ENCODE data around the gene UNKL. TPM values are rescaled to one million over a fixed set of nuclear protein-coding genes. Genes with fewer than 3 reads are reported as not detected.

The UNKL gene
- total RNA-seq, 1 experiment from 2014 or later = 18.8 TPM

- ATAC-seq = no peak
- POLR2A ChIA-PET (ENCODE audit: unreplicated experiment) = no interaction called here
- DNase-seq = no peak
- no peaks in the 10 kb centered on the region for H3K79me2 ChIP-seq (ENCODE audit: low read length)
- no peak overlapping the region for H3K4me3 ChIP-seq (ENCODE audit: low read length)
- no peak overlapping the region for H3K9ac ChIP-seq (ENCODE audit: low read length)
- H3K4me1 ChIP-seq (ENCODE audit: insufficient read depth, low read length) = no peaks in the 10 kb centered on the region
- no peaks in the 10 kb centered on the region for H3K27me3 ChIP-seq (ENCODE audit: low read length)
- H3K9me2 ChIP-seq (replicated peaks; ENCODE audit: low read length) = no peaks in the 10 kb centered on the region
- no TSS peak for BruUV-seq (replicated peaks)
- H3F3A ChIP-seq (ENCODE audit: low read length, unreplicated experiment) = no peaks in the 10 kb centered on the region
- no peak for TF ChIP-seq EZH2 (IDR thresholded peaks at IDR 0.05; ENCODE audit: low read length, unreplicated experiment)
- no peak for TF ChIP-seq CTCF (conservative IDR thresholded peaks at IDR 0.05; ENCODE audit: low read depth, low read length)
- no peak for TF ChIP-seq EZH2phosphoT487 (IDR thresholded peaks at IDR 0.05; ENCODE audit: borderline replicate concordance, low read length)
- no peaks in the 10 kb centered on the region for H3K36me3 ChIP-seq (ENCODE audit: low read depth, low read length)
- intact Hi-C loops (cut with micrococcal nuclease) = no loop called here
- H2AFZ ChIP-seq (ENCODE audit: low read length) = no peak overlapping the region
- no peaks in the 10 kb centered on the region for H4K20me1 ChIP-seq (ENCODE audit: low read length)
- H3K27ac ChIP-seq (ENCODE audit: low read length) = no peak overlapping the region
- no peaks in the 10 kb centered on the region for H3K9me3 ChIP-seq (ENCODE audit: low read length)
- no peak overlapping the region for H3K4me2 ChIP-seq (ENCODE audit: low read length)
- CTCF ChIA-PET = no interaction called here
Measured at GRCh38 chr16:1458336-1458976, 44.0 kb upstream of the UNKL start.

- ATAC-seq = no peak
- no peak overlapping the region for H3K4me3 ChIP-seq (ENCODE audit: low read length)
- no peak overlapping the region for H2AFZ ChIP-seq (ENCODE audit: low read length)
- BruUV-seq (replicated peaks) = no TSS peak
- no peak overlapping the region for H3K4me2 ChIP-seq (ENCODE audit: low read length)
- H3K79me2 ChIP-seq (ENCODE audit: low read length) = no peaks in the 10 kb centered on the region
- ChIA-PET CTCF (no interaction called here), POLR2A (ENCODE audit: unreplicated experiment) (no interaction called here)
- no peaks in the 10 kb centered on the region for H3F3A ChIP-seq (ENCODE audit: low read length, unreplicated experiment)
- no peaks in the 10 kb centered on the region for H3K9me3 ChIP-seq (ENCODE audit: low read length)
- intact Hi-C loops (cut with micrococcal nuclease) = no loop called here
- no peaks in the 10 kb centered on the region for H4K20me1 ChIP-seq (ENCODE audit: low read length)
- no peak overlapping the region for H3K27ac ChIP-seq (ENCODE audit: low read length)
- H3K9ac ChIP-seq (ENCODE audit: low read length) = no peak overlapping the region
- no peaks in the 10 kb centered on the region for H3K36me3 ChIP-seq (ENCODE audit: low read depth, low read length)
- TF ChIP-seq CTCF (conservative IDR thresholded peaks at IDR 0.05; ENCODE audit: low read depth, low read length) (no peak), EZH2phosphoT487 (IDR thresholded peaks at IDR 0.05; ENCODE audit: borderline replicate concordance, low read length) (no peak), EZH2 (IDR thresholded peaks at IDR 0.05; ENCODE audit: low read length, unreplicated experiment) (no peak)
- H3K4me1 ChIP-seq (ENCODE audit: insufficient read depth, low read length) = no peaks in the 10 kb centered on the region
- DNase-seq = no peak
- no peaks in the 10 kb centered on the region for H3K27me3 ChIP-seq (ENCODE audit: low read length)
- H3K9me2 ChIP-seq (replicated peaks; ENCODE audit: low read length) = no peaks in the 10 kb centered on the region
Measured at GRCh38 chr16:1457489-1458245, 43.2 kb upstream of the UNKL start.

GRCh38 chr16:1456951-1457350 is 42.4 kb upstream of the UNKL start:
- Histone ChIP-seq H3K79me2 (ENCODE audit: low read length) (no peaks in the 10 kb centered on the region), H3F3A (ENCODE audit: low read length, unreplicated experiment) (no peaks in the 10 kb centered on the region), H3K9me3 (ENCODE audit: low read length) (no peaks in the 10 kb centered on the region), H3K27ac (ENCODE audit: low read length) (no peak overlapping the region), H3K27me3 (ENCODE audit: low read length) (no peaks in the 10 kb centered on the region), H3K4me1 (ENCODE audit: insufficient read depth, low read length) (no peaks in the 10 kb centered on the region), H4K20me1 (ENCODE audit: low read length) (no peaks in the 10 kb centered on the region), H2AFZ (ENCODE audit: low read length) (no peak overlapping the region), H3K4me2 (ENCODE audit: low read length) (no peak overlapping the region), H3K9me2 (replicated peaks; ENCODE audit: low read length) (no peaks in the 10 kb centered on the region), H3K9ac (ENCODE audit: low read length) (no peak overlapping the region), H3K36me3 (ENCODE audit: low read depth, low read length) (no peaks in the 10 kb centered on the region), H3K4me3 (ENCODE audit: low read length) (no peak overlapping the region)
- DNase-seq (no peak), ATAC-seq (no peak)
- TF ChIP-seq CTCF (conservative IDR thresholded peaks at IDR 0.05; ENCODE audit: low read depth, low read length) = no peak
- TF ChIP-seq EZH2phosphoT487 (IDR thresholded peaks at IDR 0.05; ENCODE audit: borderline replicate concordance, low read length) = no peak
- TF ChIP-seq EZH2 (IDR thresholded peaks at IDR 0.05; ENCODE audit: low read length, unreplicated experiment) = no peak
- intact Hi-C loops (cut with micrococcal nuclease) = no loop called here
- CTCF ChIA-PET = no interaction called here
- BruUV-seq (replicated peaks) = no TSS peak
- POLR2A ChIA-PET (ENCODE audit: unreplicated experiment) = no interaction called here
